ENCODE data around the gene CRCP.
A peak's percentile ranks its signal among the peaks of the same experiment; 100 is the strongest.
"Not testable (repeated sequence)": the region's sequence is repeated elsewhere in the genome, so short reads cannot be mapped to it uniquely, and the experiment has no call there.

The CRCP gene

GRCh38 chr7:66114743-66115649 is at the start of gene CRCP:
CRCP (plus strand) TSS chr7:66114847; CDS start chr7:66114963, 116 bp downstream.
- peak; percentile 90 for DNase-seq

GRCh38 chr7:66069732-66070131 is 44.9 kb upstream of the CRCP start:
- no peak for DNase-seq

DNA sequence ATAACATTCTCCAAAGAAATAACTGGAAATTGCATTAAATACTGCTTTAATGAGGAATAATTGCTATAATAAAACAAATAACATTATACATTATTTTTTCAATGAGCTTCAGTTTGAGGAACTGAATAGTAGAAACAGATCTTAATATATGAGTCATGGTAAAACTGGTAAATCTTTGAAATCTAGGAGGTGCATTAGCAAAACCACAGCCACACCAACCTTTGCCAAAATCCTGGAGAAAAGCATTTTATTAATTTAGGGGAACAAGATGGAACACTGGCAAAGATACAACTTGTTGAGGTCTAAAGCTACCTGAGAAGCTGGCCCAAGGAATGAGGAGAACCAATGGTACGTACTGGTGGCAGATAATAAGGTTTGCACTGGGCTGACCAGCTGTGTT is 44.4 kb upstream of the CRCP start:
- DNase-seq, result no peak

- not testable (repeated sequence) for DNase-seq
Measured at GRCh38 chr7:66072208-66072607, 42.4 kb upstream of the CRCP start.

DNA sequence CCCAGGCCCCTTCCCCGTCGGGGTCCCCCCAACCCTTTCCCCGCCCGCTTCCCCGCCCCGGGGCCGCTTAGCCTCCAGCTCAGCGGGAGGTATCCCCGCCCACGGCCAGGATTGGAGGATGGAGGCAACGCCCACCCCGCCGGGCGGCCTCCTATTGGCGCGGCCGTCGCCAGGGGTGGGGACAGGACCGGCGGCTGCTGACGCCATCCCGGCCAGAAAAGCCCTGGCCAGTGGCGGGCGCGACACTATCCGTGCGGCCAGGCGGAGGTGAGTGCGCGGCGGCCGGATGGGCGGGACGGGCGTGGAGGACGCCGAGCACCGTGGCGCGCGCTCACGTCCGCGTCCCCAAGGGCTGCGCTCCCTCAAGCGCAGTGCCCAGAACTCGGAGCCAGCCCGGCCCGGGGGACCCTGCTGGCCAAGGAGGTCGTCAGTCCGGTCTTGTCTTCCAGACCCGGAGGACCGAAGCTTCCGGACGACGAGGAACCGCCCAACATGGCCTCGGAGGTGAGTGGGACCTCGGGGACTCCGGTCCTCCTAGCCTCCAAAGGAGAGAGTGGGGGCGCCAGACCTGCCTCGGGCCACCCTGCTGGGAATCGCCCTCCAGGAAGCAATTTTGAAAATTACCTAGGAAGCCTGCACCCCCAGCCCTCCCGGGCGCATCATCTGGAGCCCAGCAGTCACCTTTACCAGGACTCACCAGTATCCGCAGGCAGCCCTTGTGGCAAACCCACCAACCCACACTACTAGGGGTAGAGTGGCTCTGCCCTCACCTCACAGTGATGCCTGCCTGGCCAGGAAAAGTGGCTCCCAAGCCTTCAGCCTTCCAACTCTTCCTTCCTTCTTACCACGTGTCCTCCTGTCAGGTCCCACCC is 38.8 kb upstream of the CRCP start, which contains the start of gene ASL:
Gene ASL (plus strand): TSS at position 230 of the 872 bp plus-strand sequence. CDS start 263 bp downstream, at position 493.
- DNase-seq, result peak; percentile 98

GRCh38 chr7:66076462-66077329 is 38.0 kb upstream of the CRCP start:
- peak; percentile 44 for DNase-seq

GRCh38 chr7:66078067-66078466 is 36.6 kb upstream of the CRCP start:
- no peak for DNase-seq

GRCh38 chr7:66082083-66082482 is 32.6 kb upstream of the CRCP start:
- DNase-seq, result no peak

DNA sequence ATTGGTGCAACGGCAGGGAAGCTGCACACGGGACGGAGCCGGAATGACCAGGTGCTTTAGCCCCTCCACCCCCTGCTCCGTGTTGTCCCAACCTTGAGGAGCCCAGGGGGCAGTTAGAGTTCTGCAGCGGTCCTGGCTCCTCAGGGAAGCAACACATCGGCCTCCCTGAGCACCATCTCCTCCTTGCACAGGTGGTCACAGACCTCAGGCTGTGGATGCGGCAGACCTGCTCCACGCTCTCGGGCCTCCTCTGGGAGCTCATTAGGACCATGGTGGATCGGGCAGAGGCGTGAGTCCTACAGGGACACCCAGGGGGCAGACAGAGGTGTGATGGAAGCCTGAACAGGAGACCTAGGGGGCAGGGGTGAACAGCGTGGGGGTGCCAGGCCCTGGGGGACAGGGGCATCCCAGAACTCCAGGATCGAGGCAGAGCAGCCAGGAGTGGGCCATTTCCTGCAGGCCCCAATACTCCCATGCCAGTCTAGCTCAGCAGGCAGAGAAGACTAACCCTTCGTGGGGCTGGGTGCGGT is 31.7 kb upstream of the CRCP start:
- DNase-seq, result no peak

DNA sequence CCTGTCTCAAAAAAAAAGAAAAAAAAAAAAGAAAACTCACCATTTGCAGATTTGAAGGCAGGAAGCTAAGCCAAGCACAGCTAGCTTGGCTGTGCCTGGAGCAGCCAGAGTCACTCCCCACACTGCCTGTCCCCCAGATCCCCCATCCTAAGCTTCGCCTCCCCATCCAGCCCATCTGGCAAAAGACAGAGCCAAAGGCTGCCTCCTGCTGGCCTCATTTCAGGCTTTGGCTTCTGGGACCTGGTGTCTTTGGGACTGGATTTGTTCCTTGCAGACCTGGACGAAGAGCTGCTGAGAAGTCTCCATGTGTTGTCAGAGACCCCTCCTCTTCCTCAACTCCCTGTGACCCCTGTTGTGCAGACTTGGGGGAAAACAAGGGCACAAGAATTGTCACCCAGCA is 31.0 kb upstream of the CRCP start:
- no peak for DNase-seq

DNA sequence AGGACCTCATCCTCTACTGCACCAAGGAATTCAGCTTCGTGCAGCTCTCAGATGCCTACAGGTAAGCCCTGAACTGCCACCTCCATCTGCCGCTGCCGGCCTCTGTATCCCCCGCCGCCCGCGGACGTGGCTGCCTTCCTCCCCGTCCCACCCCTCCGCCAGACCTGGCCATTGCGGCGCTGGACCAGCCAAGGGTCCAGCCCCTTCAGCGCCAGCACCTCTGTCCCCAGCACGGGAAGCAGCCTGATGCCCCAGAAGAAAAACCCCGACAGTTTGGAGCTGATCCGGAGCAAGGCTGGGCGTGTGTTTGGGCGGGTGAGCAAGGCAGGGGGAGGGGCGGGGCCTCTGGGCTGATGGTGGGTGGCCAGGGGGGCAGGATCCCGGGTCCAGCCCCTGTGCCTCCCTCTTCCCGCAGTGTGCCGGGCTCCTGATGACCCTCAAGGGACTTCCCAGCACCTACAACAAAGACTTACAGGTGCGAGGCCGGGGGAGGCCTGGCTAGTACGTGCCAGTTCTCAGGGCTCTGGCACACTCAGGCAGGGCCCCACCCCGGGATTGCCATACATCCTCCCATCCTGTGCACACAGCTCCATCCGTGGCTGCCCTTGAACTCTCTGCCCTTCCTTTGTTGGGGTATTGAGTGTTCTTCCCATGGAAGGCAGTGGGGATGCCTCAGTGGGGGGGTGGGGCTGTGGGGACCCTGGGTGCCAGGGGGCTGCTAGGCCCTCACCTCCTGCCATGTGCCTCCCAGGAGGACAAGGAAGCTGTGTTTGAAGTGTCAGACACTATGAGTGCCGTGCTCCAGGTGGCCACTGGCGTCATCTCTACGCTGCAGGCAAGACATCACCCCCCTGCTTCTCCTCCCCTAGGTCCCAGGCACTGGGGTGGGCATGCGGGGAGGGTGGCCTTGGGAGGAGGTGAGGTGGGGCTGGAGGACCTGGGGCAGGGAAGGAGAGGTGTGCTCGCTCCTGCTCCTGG is 25.5 kb upstream of the CRCP start:
- no peak for DNase-seq

DNA sequence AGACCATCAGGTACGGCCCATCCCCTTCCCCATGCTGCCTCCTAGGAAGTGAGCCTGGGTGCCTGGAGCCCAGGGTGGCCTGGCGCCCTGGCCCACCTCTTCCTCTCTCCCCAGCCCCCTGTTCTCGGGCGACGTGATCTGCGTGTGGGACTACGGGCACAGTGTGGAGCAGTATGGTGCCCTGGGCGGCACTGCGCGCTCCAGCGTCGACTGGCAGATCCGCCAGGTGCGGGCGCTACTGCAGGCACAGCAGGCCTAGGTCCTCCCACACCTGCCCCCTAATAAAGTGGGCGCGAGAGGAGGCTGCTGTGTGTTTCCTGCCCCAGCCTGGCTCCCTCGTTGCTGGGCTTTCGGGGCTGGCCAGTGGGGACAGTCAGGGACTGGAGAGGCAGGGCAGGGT is 22.0 kb upstream of the CRCP start:
- no peak for DNase-seq

DNA sequence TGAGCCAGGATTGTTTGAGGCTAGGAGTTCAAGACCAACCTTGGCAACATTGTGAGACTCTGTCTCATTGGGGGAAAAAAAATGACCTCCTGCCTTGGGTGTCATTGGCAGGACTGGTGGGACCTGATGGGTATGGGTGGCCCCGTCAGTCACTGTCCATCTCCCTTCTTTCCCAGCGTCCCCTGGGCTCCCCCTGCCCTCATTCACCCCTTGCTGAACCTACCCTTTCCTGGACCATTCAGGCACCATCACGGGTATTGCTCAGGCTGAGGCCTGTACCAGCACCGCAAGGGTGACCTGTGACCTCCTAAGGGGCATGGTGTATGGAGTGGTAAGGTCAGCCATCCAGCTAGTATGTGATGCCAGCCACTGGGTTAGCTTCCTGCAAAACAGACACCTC is 19.6 kb upstream of the CRCP start:
- no peak for DNase-seq

DNA sequence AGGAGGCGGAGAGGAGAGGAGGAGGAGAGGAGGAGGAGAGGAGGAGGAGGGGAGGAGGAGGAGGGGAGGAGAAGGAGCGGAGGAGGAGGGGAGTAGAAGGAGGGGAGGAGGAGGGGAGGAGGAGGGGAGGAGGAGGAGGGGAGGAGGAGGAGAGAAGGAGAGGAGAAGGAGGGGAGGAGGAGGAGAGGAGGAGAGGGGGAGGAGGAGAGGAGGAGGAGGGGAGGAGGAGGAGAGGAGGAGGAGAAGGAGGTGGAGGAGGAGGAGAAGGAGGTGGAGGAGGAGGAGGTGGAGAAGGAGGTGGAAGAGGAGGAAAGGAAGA is 15.5 kb upstream of the CRCP start:
- DNase-seq, result peak; percentile 72

DNA sequence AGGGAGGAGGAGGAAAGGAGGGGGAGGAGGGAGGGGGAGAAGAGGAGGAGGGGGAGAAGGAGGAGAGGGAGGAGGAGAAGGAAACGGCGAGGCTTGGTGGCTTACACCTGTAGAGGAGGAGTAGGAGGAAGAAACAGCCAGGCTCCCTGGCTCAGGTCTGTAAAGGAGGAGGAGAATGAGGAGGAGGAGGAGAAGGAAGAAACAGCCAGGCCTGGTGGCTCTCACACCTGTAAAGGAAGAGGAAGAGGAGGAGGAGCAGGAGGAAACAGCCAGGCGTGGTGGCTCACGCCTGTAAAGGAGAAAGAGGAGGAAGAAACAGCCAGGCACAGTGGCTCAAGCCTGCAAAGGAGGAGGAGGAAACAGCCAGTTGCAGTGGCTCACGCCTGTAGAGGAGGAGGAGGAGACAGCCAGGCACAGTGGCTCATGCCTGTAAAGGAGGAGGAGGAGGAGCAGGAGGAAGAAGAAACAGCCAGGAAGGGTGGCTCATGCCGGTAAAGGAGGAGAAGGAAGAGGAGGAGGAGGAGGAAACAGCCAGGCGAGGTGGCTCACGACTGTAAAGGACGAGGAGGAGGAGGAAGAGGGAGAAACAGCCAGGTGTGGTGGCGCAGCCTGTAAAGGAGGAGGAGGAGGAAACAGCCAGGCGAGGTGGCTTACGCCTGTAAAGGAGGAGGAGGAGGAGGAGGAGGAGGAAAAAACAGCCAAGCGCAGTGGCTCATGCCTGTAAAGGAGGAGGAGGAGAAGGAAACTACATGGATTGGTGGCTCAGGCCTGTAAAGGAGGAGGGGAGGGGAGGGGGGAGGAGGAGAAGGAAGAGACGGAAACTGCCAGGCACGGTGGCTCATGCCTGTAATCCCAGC is 14.9 kb upstream of the CRCP start:
- DNase-seq, result peak; percentile 88

DNA sequence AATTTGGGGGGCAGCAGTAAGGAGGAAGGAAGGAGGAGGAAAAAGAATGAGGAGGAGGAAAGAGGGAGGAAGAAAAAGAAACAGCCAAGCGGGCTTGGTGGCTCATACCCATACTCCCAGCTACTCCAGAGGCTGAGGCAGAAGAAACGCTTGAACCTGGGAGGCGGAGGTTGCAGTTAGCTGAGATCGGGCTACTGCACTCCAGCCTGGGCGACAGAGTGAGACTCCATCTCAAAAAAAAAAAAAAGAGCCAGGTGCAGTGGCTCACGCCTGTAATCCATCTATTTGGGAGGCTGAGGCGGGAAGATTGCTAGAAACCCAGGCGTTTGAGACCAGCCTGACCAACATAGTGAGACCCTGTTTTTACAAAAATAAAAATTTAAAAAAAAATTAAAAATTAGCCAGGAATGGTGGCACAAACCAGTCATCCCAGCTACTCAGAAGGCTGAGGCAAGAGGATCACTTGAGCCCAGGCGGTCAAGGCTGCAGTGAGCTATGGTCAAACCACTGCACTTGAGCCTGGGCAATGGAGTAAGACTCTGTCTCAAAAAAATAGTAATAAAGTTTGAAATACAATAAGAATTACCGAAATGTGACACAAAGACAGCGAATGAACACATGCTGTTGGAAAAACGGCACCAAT is 14.1 kb upstream of the CRCP start:
- no peak for DNase-seq

DNA sequence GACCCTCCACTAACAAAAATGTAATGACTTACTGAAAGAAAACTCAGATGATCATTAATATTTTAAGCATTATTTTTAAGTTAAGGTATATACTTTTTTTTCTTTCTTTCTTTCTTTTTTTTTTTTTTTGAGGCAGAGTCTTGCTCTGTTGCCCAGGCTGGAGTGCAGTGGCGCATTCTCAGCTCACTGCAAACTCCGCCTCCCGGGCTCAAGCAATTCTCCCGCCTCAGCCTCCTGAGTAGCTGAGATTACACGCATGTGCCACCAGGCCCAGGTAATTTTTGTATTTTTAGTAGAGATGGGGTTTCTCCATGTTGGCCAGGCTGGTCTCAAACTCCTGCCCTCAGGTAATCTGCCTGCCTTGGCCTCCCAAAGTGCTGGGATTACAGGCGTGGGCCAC is 12.5 kb upstream of the CRCP start:
- not testable (repeated sequence) for DNase-seq

GRCh38 chr7:66103994-66104393 is 10.7 kb upstream of the CRCP start:
- not testable (repeated sequence) for DNase-seq

- DNase-seq, result no peak
Measured at GRCh38 chr7:66105263-66105748, 9.3 kb upstream of the CRCP start.

DNA sequence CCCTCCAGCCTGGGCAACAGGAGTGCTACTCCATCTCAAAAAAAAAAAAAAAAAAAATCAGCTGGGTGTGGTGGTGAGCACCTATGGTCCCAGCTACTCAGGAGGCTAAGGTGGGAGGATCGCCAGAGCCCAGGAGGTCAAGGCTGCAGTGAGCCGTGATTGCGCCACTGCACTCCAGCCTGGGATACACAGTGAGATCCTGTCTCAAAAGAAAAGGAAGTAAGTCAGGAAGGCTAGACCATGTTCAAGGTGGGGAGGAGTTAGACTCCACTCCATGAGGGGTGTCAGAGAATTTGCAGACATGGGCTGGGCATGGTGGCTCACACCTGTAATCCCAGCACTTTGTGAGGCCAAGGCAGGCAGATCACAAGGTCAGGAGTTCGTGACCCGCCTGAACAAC is 6.2 kb upstream of the CRCP start:
- DNase-seq, result not testable (repeated sequence)
